Activated CD4-positive, alpha-beta T cell treated with anti-CD3 and anti-CD28 coated beads for 36 hours (primary cell): ENCODE results near the gene ANAPC5. TPM values are rescaled to one million over a fixed set of nuclear protein-coding genes. Genes with fewer than 3 reads are reported as not detected.

ENCODE experiments used
- ATAC-seq: fragments of 200-7000 bp; cut with Tn5 transposase; one replicate; pipeline ENCODE4 v1.10.0; 2021; ENCODE audit warnings: mild to moderate bottlenecking, moderate library complexity
- CTCF ChIA-PET: fragments of 350-600 bp; sonication (Branson Sonifier 250); formaldehyde crosslinking; loops from one replicate; lab custom pipeline; 2021; ENCODE audit warnings: antibody characterized with exemption; lab: Charles Lee
- POLR2A ChIA-PET: fragments of 350-600 bp; sonication (Branson Sonifier 250); formaldehyde crosslinking; loops from one replicate; lab custom pipeline; 2021; ENCODE audit warnings: antibody characterized with exemption, inconsistent platforms; lab: Charles Lee
- DNase-seq: peaks from one replicate; pipeline ENCODE4 v3.0.0-alpha.2; 2020
- H3K27ac Mint-ChIP-seq: one replicate; pipeline ENCODE4 v1.8.0; 2021; ENCODE audit warnings: mixed read lengths
- H3K27me3 Mint-ChIP-seq: one replicate; pipeline ENCODE4 v1.8.0; 2021; ENCODE audit warnings: mixed read lengths
- H3K36me3 Mint-ChIP-seq: one replicate; pipeline ENCODE4 v1.8.0; 2021; ENCODE audit warnings: low read depth, mixed read lengths
- H3K4me1 Mint-ChIP-seq: one replicate; pipeline ENCODE4 v1.8.0; 2021; ENCODE audit warnings: mixed read lengths
- H3K4me3 Mint-ChIP-seq: one replicate; pipeline ENCODE4 v1.8.0; 2021; ENCODE audit warnings: mild to moderate bottlenecking, moderate library complexity, mixed read lengths
- H3K9me3 Mint-ChIP-seq: one replicate; pipeline ENCODE4 v1.8.0; 2021; ENCODE audit warnings: low read depth, mixed read lengths
- intact Hi-C, 2 experiments: fragments of 100-400 bp; cut with DNase I in 1 of 2; cut with micrococcal nuclease in 1 of 2; formaldehyde crosslinking; loops; one replicate each; pipeline versions ENCODE4 v1.14.2 to v1.15.1; 2022 to 2024; cut with DNase I, micrococcal nuclease
- total RNA-seq, 2 experiments: library from RNA; stranded (reverse); gene quantifications; one replicate each; pipeline ENCODE4 v1.2.3, GENCODE V29; 2021

Gene ANAPC5
- total RNA-seq, 2 experiments from 2014 or later, result 113 to 118 TPM

- DNase-seq, result no peak
- H3K27ac Mint-ChIP-seq, result no peak overlapping the region
- POLR2A ChIA-PET, result no interaction called here
- ATAC-seq, result no peak
- H3K27me3 Mint-ChIP-seq, result no peaks in the 10 kb centered on the region
- CTCF ChIA-PET, result interaction anchor here (0.6 kb wide), 1 partner anchor 37 kb away, joined by 3 read pairs; no protein-coding TSS in a partner anchor
- no peak overlapping the region for H3K4me3 Mint-ChIP-seq
- no peaks in the 10 kb centered on the region for H3K4me1 Mint-ChIP-seq
- H3K36me3 Mint-ChIP-seq, result peaks cover 37% of the 10 kb centered on the region
- intact Hi-C loops, result no loop called here
- H3K9me3 Mint-ChIP-seq, result no peaks in the 10 kb centered on the region
Measured at GRCh38 chr12:121267822-121268221, 84.4 kb downstream of the ANAPC5 start.

GRCh38 chr12:121264951-121265515 is 87.2 kb downstream of the ANAPC5 start:
- H3K36me3 Mint-ChIP-seq, result peaks cover 40% of the 10 kb centered on the region

DNA sequence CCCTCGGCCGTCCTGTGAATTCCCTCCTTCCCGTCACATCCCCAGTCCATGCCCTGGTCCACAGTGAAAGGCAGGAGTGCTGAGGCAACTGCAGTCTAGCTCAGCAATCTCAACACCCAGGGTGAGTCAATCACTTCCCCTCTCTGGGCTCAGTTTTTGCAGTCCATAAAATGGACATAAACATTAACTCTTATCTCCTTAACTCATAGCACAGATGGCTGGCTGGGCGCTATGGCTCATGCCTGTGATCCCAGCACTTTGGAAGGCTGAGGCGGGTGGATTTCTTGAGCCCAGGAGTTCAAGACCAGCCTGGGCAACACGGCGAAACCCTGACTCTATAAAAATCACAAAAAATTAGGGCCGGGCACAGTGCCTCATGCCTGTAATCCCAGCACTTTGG is 88.1 kb downstream of the ANAPC5 start:
- CTCF ChIA-PET, result interaction anchor here (0.6 to 1.1 kb wide), 2 partner anchors 24 to 112 kb away, joined by 3 read pairs; no protein-coding TSS in a partner anchor
- H3K27ac Mint-ChIP-seq, result no peak overlapping the region
- H3K36me3 Mint-ChIP-seq, result peaks cover 41% of the 10 kb centered on the region
- H3K27me3 Mint-ChIP-seq, result no peaks in the 10 kb centered on the region
- DNase-seq, result no peak
- H3K4me1 Mint-ChIP-seq, result no peaks in the 10 kb centered on the region
- ATAC-seq, result no peak
- intact Hi-C loops, result no loop called here
- no peaks in the 10 kb centered on the region for H3K9me3 Mint-ChIP-seq
- H3K4me3 Mint-ChIP-seq, result no peak overlapping the region
- POLR2A ChIA-PET, result no interaction called here

More at GRCh38 chr12:121264951-121265515, 87.2 kb downstream of the ANAPC5 start:
- Mint-ChIP-seq H3K27ac (no peak overlapping the region), H3K27me3 (no peaks in the 10 kb centered on the region), H3K9me3 (no peaks in the 10 kb centered on the region), H3K4me1 (no peaks in the 10 kb centered on the region), H3K4me3 (no peak overlapping the region)
- no peak for ATAC-seq
- intact Hi-C loops, result no loop called here
- DNase-seq, result no peak
- ChIA-PET CTCF (interaction anchor here (0.7 kb wide), 1 partner anchor 810 kb away, joined by 4 read pairs; no protein-coding TSS in a partner anchor), POLR2A (no interaction called here)

DNA sequence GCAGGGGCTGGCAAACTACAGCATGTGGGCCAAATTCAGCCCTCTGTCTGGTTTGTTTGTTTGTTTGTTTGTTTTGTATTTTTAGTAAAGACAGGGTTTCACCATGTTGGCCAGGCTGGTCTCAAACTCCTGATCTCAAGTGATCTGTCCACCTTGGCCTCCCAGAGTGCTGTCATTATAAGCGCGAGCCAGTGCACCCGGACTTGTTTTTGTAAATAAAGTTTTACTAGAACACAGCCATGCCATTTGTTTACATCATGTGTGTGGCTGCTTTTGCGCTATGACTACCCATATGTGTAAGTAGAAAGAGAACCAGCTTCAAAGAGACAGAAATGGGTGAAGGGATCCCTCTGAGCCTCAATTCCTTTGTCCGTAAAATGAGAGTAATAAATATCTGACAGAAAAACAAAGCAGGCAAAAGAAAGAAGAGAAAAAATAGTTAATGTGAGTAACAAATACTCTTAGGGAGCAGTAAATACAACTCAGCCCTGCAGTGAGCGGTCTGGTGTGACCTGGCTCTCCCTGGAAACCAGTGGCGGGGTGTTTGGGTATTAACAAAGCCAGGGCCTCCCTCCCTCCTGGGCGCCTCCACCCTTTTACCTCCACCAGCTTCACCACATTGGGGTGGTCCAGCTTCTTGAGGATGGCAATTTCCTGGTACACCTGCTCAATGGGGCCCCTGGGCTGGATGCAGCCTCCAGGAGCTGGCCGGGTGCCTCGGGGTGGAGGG is 88.8 kb downstream of the ANAPC5 start:
- ATAC-seq, result no peak
- no peak for DNase-seq
- H3K9me3 Mint-ChIP-seq, result no peaks in the 10 kb centered on the region
- no peak overlapping the region for H3K4me3 Mint-ChIP-seq
- intact Hi-C loops, result no loop called here
- peaks cover 43% of the 10 kb centered on the region for H3K36me3 Mint-ChIP-seq
- CTCF ChIA-PET, result interaction anchor here (0.6 to 1.1 kb wide), 2 partner anchors 25 to 113 kb away, joined by 3 read pairs; no protein-coding TSS in a partner anchor
- H3K27ac Mint-ChIP-seq, result no peak overlapping the region
- no peaks in the 10 kb centered on the region for H3K4me1 Mint-ChIP-seq
- no peaks in the 10 kb centered on the region for H3K27me3 Mint-ChIP-seq
- POLR2A ChIA-PET, result no interaction called here

GRCh38 chr12:121261398-121261797 is 90.8 kb downstream of the ANAPC5 start:
- Mint-ChIP-seq H3K9me3 (no peaks in the 10 kb centered on the region), H3K36me3 (peaks cover 46% of the 10 kb centered on the region), H3K4me1 (no peaks in the 10 kb centered on the region), H3K27me3 (no peaks in the 10 kb centered on the region), H3K4me3 (no peak overlapping the region), H3K27ac (no peak overlapping the region)
- DNase-seq (no peak), ATAC-seq (no peak)
- POLR2A ChIA-PET, result no interaction called here
- CTCF ChIA-PET, result no interaction called here
- intact Hi-C loops, result no loop called here

DNA sequence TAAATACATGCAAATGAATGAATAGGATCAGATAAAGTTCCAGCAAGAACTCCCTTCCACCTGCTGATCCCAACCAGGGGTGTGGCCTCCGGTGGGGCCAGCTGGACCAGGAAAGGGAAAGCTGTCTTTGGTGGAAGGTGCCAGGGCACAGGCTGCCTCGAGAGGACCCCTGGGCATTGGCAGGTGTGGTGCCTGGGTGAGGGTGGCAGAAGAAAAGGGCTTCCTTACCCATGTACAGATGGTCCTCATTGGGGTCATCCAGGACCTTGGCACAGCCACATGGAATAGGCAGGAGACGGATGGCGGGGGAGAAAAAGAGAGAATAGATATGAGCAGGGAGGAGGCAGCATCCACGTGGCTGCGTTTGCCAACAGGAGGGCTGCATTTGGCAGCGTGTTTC is 92.1 kb downstream of the ANAPC5 start:
- ATAC-seq, result no peak

DNA sequence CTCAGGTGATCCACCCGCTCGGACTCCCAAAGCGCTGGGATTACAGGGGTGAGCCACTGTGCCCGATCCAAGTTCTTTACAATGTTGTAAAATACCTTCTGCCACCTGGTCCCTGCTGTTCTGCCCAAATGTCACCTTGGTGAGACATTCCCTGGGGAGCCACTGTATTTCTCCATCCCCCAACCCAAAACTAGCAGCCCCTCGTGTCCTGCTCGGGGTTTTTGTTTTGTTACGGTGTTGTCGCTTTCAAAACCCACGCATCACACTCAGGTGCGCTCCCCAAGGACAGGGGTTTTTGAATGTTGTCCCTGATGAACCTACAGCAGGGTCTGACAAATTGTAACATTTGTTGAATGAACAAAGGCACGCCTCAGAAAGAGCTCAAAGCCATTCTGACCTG is 93.1 kb downstream of the ANAPC5 start:
- no peak overlapping the region for H3K27ac Mint-ChIP-seq
- POLR2A ChIA-PET, result interaction anchor here (0.6 kb wide), 1 partner anchor 310 kb away, joined by 8 read pairs; no protein-coding TSS in a partner anchor

More for the DNA sequence above, 92.1 kb downstream of the ANAPC5 start:
- Mint-ChIP-seq H3K36me3 (peaks cover 47% of the 10 kb centered on the region), H3K27ac (no peak overlapping the region), H3K4me3 (no peak overlapping the region), H3K27me3 (no peaks in the 10 kb centered on the region), H3K9me3 (no peaks in the 10 kb centered on the region), H3K4me1 (no peaks in the 10 kb centered on the region)
- CTCF ChIA-PET, result no interaction called here
- DNase-seq, result no peak
- intact Hi-C loops, result no loop called here
- POLR2A ChIA-PET, result interaction anchor here (0.5 kb wide), 1 partner anchor 813 kb away, joined by 8 read pairs; no protein-coding TSS in a partner anchor

More for the DNA sequence above, 93.1 kb downstream of the ANAPC5 start:
- intact Hi-C loops, result no loop called here
- H3K27me3 Mint-ChIP-seq, result no peaks in the 10 kb centered on the region
- DNase-seq (no peak), ATAC-seq (no peak)
- no peak overlapping the region for H3K4me3 Mint-ChIP-seq
- no peaks in the 10 kb centered on the region for H3K4me1 Mint-ChIP-seq
- CTCF ChIA-PET, result no interaction called here
- H3K36me3 Mint-ChIP-seq, result peaks cover 50% of the 10 kb centered on the region
- no peaks in the 10 kb centered on the region for H3K9me3 Mint-ChIP-seq

Other genes with a start within 250 kb of the ANAPC5 start
- gene P2RX7, start 219.5 kb downstream of the ANAPC5 start, total RNA-seq, result 1 to 10 TPM; 5.0 to 6.6 TPM
- 10 to 100 TPM; 21.2 to 21.6 TPM for gene P2RX4, start 142.3 kb downstream of the ANAPC5 start, total RNA-seq
- gene CAMKK2, start 55.7 kb downstream of the ANAPC5 start, total RNA-seq, result 10 to 100 TPM; 24.2 to 30.3 TPM
- 10 to 100 TPM; 64.2 to 75.7 TPM for gene RNF34, start 47.7 kb upstream of the ANAPC5 start, total RNA-seq
- gene KDM2B, start 228.6 kb upstream of the ANAPC5 start, total RNA-seq, result 10 to 100 TPM; 39.2 to 48.7 TPM